DMS 273 treated with DMSO at 0.1 percent for 48 hours (cell line): Measurements from ENCODE around the gene TBX21.

Experiments
- DNase-seq: peaks from one replicate; lab custom pipeline; 2025; lab: John Stamatoyannopoulos, UW

Gene TBX21

GRCh38 chr17:47774331-47774730, 41.3 kb downstream of the TBX21 start:
- no peak for DNase-seq

GRCh38 chr17:47774987-47775580, 42.0 kb downstream of the TBX21 start:
- no peak for DNase-seq

DNA sequence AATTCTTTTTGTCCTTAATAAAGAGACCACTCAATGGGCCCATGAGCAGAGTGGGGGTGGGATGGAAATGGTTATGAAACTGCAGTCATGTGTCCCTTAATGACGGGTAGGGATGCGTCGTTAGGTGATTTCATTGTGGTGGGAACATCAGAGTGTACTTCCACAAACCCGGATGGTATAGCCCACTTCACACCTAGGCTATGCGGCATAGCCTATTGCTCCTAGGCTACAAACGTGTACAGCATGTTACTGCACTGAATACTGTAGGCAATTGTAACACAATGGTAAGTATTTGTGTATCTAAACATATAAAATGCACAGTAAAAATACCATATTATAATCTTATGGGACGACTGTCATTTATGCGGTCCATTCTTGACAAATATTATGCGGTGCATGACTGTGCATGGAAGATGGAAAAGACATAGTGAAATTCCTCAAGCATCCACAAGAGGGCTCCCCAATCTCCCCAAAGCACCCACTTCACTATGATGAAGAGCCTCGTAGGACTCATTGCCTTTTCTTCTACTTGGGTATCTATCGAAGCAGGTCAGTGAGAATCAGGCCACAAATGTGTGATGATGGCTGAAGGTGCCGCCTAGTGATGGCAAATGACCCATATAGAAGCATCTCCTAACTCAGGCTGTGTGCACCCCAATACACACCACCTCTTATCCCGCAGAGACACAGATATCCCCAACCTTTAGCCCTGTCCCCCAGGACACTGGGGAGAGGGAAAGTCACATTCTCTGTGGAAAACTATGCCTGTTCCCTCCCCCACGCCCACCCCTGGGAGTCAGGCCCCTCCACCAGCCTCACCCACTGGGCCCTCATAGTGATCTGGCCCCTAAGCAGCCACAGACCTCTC, 43.5 kb downstream of the TBX21 start:
- no peak for DNase-seq

- DNase-seq, result no peak
These were observed 45.2 kb downstream of the TBX21 start for GRCh38 chr17:47778184-47778635.

DNA sequence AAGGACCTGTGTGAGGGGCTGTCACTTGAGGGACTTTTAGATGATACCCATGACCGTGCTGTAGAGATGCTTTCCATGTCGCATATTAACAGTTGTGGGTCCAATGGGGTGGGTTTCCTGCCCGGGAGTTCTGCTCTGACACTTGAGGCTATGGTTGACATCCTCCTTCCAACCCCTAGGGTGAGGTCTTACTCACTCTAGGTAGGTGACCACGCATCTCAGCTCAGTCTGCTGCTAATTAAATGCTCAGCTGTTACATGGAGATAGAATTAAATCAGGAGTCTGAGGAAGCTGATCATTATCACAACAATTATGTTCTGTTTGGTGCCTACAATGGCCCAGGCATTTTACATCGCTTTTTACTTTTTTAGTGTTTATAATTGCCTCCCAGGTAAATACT, 48.4 kb downstream of the TBX21 start:
- no peak for DNase-seq

GRCh38 chr17:47785538-47786123, 52.6 kb downstream of the TBX21 start:
- DNase-seq, result no peak

GRCh38 chr17:47789611-47790561, 56.9 kb downstream of the TBX21 start:
- no peak for DNase-seq

GRCh38 chr17:47791025-47791424, 58.0 kb downstream of the TBX21 start:
- no peak for DNase-seq

DNA sequence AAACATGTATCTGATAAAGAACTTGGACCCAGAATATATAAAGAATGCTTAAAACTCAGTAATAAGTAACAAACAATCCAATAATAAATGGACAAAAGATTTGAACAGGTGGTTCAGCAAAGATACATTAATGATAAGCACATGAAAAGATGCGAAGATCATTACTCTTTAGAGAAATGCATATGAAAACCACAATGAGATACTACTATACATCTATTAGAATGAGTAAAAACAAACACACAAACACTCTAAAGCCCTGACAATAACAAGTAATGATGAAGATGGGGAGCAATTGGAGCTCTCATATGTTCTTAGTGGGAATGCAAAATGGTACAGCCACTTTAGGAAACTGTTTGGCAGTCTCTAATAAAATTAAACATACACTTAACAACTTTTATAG, 59.4 kb downstream of the TBX21 start:
- no peak for DNase-seq

DNA sequence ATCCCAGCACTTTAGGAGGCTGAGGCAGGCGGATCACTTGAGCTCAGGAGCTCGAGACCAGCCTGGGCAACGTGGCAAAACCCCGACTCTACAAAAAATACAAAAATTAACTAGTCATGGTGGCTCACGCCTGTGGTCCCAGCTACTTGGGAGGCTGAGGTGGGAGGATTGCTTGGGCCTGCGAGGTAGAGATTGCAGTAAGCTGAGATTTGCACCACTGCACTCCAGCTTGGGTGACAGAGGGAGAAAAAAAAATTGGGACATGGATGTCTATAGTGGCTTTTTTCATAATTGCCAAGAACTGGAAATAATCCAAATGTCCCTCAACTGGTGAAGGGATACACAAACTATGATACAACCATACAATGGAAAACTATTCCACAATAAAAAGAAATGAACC, 59.9 kb downstream of the TBX21 start:
- DNase-seq, result no peak
